DOHH2 (cell line): ENCODE data around the gene RAB3GAP1.

Source experiments
- EZH2phosphoT487 ChIP-seq: fragments of 200-600 bp; sonication (generic); IDR thresholded peaks from 2 replicates; pipeline ENCODE4 v1.6.1; 2017; ENCODE audit warnings: borderline replicate concordance, mild to moderate bottlenecking, antibody characterized with exemption, low read length, moderate library complexity, mixed read lengths
- TF ChIP-seq, protein P1 (sequence below): fragments of 200-600 bp; sonication (generic); IDR thresholded peaks from one replicate; pipeline ENCODE4 v1.5.1; 2014; ENCODE audit warnings: antibody characterized with exemption, mild to moderate bottlenecking, low read depth, low read length; ENCODE audit not compliant: poor library complexity, severe bottlenecking

DNA sequence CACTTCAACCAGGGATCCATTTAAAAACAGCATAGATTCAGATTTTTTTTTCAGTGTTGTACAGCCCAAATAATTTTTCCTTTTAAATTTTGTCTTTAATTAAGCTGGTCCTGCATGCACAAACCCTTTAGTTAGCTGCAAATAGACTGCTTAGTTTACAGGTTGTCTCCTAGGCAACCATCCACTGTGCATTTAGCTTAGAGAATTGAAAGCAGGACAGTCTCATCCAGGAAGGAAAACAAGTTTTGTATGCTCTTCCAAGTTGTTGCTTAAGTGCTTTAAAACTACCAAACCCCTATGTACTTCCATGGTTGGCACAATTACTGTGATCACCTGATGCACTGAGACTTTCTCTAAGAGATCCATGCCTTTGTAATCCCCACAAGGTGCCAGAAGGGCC is 4.8 kb upstream of the RAB3GAP1 start, which contains the start of gene MAP3K19:
- TF ChIP-seq, protein P1, sequence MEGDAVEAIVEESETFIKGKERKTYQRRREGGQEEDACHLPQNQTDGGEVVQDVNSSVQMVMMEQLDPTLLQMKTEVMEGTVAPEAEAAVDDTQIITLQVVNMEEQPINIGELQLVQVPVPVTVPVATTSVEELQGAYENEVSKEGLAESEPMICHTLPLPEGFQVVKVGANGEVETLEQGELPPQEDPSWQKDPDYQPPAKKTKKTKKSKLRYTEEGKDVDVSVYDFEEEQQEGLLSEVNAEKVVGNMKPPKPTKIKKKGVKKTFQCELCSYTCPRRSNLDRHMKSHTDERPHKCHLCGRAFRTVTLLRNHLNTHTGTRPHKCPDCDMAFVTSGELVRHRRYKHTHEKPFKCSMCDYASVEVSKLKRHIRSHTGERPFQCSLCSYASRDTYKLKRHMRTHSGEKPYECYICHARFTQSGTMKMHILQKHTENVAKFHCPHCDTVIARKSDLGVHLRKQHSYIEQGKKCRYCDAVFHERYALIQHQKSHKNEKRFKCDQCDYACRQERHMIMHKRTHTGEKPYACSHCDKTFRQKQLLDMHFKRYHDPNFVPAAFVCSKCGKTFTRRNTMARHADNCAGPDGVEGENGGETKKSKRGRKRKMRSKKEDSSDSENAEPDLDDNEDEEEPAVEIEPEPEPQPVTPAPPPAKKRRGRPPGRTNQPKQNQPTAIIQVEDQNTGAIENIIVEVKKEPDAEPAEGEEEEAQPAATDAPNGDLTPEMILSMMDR = no peak
- no peak for TF ChIP-seq EZH2phosphoT487
